Measurements from ENCODE around the gene ARHGEF3. TPM values are rescaled to one million over a fixed set of nuclear protein-coding genes. Genes with fewer than 3 reads are reported as not detected.

The ARHGEF3 gene
- total RNA-seq, 1 experiment from 2014 or later, result 4.4 TPM

DNA sequence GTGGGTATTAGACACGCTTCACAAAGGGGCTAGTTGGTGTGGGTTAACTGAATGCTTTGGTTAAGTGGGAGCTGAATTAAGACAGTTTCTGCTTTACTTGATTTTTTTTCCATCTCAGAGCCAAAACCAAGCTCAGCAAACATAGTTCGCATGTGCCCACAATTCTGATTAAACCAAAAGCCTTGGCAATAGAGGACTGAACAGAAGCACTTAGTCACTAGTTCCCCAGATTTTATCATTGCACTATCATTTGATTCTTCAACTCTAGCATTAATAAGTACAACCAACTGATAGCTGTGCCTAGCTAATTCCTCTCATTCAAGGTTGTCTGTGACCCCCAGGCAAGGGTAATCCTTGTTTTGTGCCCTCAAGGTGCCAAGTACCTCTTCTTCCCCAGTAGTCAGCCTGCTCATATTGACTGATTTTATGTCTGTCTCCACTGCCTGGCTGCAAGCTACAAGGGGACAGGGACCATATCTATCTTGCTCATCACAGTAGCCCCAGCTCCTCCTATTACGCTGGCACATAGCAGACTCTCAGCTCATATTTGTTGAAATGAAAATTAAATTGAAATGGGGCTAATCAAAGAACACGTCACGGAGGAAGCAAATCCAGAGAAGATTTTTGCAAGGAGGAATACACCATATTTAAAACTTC, 9.9 kb upstream of the ARHGEF3 start:
- no peak overlapping the region for H3K4me2 ChIP-seq (ENCODE audit: insufficient read depth, insufficient read length, low read length)
- H3K9me3 Mint-ChIP-seq, result no peaks in the 10 kb centered on the region

More for the DNA sequence above, 9.9 kb upstream of the ARHGEF3 start:
- no peaks in the 10 kb centered on the region for H3K27me3 ChIP-seq (ENCODE audit: insufficient read depth, low read length)
- H3K18ac ChIP-seq (ENCODE audit: insufficient read length, low read depth, low read length), result no peak overlapping the region
- H4K5ac ChIP-seq (ENCODE audit: insufficient read length, low read depth, low read length), result no peak overlapping the region
- H3K56ac ChIP-seq (ENCODE audit: insufficient read length, low read depth, low read length), result no peak overlapping the region
- no peak overlapping the region for H2AK5ac ChIP-seq (ENCODE audit: insufficient read length, low read length)
- no peak overlapping the region for H2BK15ac ChIP-seq (ENCODE audit: low read depth, low read length)
- H3K23ac ChIP-seq (ENCODE audit: insufficient read length, low read depth, low read length), result no peak overlapping the region
- no peaks in the 10 kb centered on the region for H3K23me2 ChIP-seq (ENCODE audit: insufficient read length, low read depth, low read length, poor library complexity, severe bottlenecking)
- H4K91ac ChIP-seq (ENCODE audit: insufficient read length, low read depth, low read length), result no peak overlapping the region
- no peak overlapping the region for H3K27ac ChIP-seq (ENCODE audit: insufficient read length, low read depth, low read length)
- no peak overlapping the region for H3K4me3 Mint-ChIP-seq
- H3K4ac ChIP-seq (ENCODE audit: low read depth, low read length), result no peak overlapping the region
- no peaks in the 10 kb centered on the region for H3K79me2 ChIP-seq (ENCODE audit: insufficient read depth, low read length)
- H3K27me3 Mint-ChIP-seq (ENCODE audit: low read depth), result no peaks in the 10 kb centered on the region; the same call in 1 of the 2 replicates
- no peaks in the 10 kb centered on the region for H3K36me3 Mint-ChIP-seq (ENCODE audit: insufficient read depth in 1 of 3, low read depth in 3 of 3)
- H2BK12ac ChIP-seq (ENCODE audit: insufficient read length, low read depth, low read length), result no peak overlapping the region
- H4K20me1 ChIP-seq (ENCODE audit: control insufficient read depth, insufficient read depth, insufficient read length), result no peaks in the 10 kb centered on the region
- no peak overlapping the region for H3T11ph ChIP-seq (ENCODE audit: low read length)
- H2BK20ac ChIP-seq (ENCODE audit: low read depth, low read length, poor library complexity, severe bottlenecking), result no peak overlapping the region
- TF ChIP-seq, protein P1, sequence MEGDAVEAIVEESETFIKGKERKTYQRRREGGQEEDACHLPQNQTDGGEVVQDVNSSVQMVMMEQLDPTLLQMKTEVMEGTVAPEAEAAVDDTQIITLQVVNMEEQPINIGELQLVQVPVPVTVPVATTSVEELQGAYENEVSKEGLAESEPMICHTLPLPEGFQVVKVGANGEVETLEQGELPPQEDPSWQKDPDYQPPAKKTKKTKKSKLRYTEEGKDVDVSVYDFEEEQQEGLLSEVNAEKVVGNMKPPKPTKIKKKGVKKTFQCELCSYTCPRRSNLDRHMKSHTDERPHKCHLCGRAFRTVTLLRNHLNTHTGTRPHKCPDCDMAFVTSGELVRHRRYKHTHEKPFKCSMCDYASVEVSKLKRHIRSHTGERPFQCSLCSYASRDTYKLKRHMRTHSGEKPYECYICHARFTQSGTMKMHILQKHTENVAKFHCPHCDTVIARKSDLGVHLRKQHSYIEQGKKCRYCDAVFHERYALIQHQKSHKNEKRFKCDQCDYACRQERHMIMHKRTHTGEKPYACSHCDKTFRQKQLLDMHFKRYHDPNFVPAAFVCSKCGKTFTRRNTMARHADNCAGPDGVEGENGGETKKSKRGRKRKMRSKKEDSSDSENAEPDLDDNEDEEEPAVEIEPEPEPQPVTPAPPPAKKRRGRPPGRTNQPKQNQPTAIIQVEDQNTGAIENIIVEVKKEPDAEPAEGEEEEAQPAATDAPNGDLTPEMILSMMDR (conservative IDR thresholded peaks at IDR 0.05), result no peak
- DNase-seq, result no peak
- no peaks in the 10 kb centered on the region for H3K9me3 ChIP-seq (ENCODE audit: control insufficient read depth, low read depth, low read length)
- no peak overlapping the region for H2BK120ac ChIP-seq (ENCODE audit: low read depth, low read length, poor library complexity, severe bottlenecking)
- no peak overlapping the region for H3K9ac ChIP-seq (ENCODE audit: extremely low read depth, insufficient read length, low read length)
- H2BK5ac ChIP-seq (ENCODE audit: insufficient read length, low read length), result no peak overlapping the region
- peaks cover 14 to 16% of the 10 kb centered on the region in 2 experiments for H3K4me1 Mint-ChIP-seq
- H2AFZ ChIP-seq (ENCODE audit: low read length), result no peak overlapping the region
- no peak overlapping the region for H3K27ac Mint-ChIP-seq
- H3K79me1 ChIP-seq (ENCODE audit: insufficient read depth, low read depth, low read length, poor library complexity, severe bottlenecking), result no peaks in the 10 kb centered on the region
- no peak overlapping the region for H4K8ac ChIP-seq (replicated peaks; ENCODE audit: insufficient read length, low read depth, low read length)
- no peak overlapping the region for H3K14ac ChIP-seq (ENCODE audit: insufficient read depth, low read length)
- WGBS (ENCODE audit: extremely low coverage, insufficient read length, low lambda C conversion rate), result no CpG with 5 or more reads among the region's 5 CpGs
- H3K4me1 ChIP-seq (ENCODE audit: insufficient read depth, low read length), result no peaks in the 10 kb centered on the region
